HG02763 (cell line): ENCODE data around the gene CLDN18.

Source experiments
- ATAC-seq: cut with Tn5 transposase; IDR thresholded peaks from one replicate; pipeline ENCODE4 v1.9.1; 2021; ENCODE audit warnings: mild to moderate bottlenecking, moderate library complexity; ENCODE audit not compliant: unreplicated experiment

CLDN18 gene

GRCh38 chr3:138060792-138061191 lies 50.8 kb downstream of the CLDN18 start:
- ATAC-seq = no peak

GRCh38 chr3:138062037-138062436 lies 52.1 kb downstream of the CLDN18 start:
- no peak for ATAC-seq

DNA sequence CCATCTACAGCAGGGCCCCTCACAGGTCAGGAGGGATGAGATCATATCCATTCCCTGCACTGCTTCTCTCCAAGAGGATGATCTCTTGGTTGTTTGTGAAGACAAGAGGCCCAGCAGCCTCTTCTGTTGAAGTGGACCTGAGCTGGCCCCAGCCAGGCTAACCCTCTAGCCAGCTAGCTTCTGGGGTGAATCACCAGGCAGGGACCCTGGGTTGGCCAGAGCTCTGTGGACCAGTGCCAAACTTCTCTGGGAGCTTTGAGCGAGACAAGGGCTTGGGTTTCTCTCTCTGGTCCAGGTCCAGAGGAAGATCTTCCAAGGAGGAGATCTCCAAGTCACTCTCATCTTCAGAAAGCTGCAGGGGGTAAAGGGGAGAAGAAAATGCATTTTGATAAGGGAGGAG lies 52.7 kb downstream of the CLDN18 start:
- ATAC-seq = no peak

- ATAC-seq = no peak
These were observed 53.5 kb downstream of the CLDN18 start for GRCh38 chr3:138063416-138063815.

GRCh38 chr3:138065949-138066348 lies 56.0 kb downstream of the CLDN18 start:
- no peak for ATAC-seq

- peak; percentile 84 for ATAC-seq
These were observed 56.4 kb downstream of the CLDN18 start for GRCh38 chr3:138066383-138066782.

GRCh38 chr3:138066972-138067371 lies 57.0 kb downstream of the CLDN18 start:
- no peak for ATAC-seq

DNA sequence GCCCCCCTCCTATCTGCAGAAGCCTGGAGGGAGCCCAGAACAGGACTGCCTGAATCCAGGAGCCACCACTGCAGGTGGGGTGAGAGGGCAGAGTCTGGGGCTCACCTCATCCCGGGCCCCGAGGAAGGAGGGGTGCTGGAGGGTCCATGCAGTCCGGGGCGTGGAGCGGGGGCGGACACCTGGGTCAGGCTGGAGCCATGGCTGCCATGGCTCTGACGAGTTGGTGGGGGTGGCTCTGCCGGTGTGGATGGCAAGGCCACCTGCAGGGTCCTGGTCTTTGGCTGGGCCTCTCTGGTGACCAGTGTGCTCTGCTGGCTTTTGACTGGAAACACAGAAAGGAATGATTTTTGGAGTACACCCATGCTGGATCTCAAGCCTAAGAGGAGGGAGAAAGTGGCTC lies 58.1 kb downstream of the CLDN18 start:
- no peak for ATAC-seq

GRCh38 chr3:138068579-138069174 lies 58.7 kb downstream of the CLDN18 start:
- peak; percentile 56 for ATAC-seq

- ATAC-seq = no peak
These were observed 60.0 kb downstream of the CLDN18 start for GRCh38 chr3:138070006-138070405.

- ATAC-seq = no peak
These were observed 62.8 kb downstream of the CLDN18 start for GRCh38 chr3:138072796-138073195.

GRCh38 chr3:138078096-138078495 lies 68.1 kb downstream of the CLDN18 start:
- no peak for ATAC-seq

DNA sequence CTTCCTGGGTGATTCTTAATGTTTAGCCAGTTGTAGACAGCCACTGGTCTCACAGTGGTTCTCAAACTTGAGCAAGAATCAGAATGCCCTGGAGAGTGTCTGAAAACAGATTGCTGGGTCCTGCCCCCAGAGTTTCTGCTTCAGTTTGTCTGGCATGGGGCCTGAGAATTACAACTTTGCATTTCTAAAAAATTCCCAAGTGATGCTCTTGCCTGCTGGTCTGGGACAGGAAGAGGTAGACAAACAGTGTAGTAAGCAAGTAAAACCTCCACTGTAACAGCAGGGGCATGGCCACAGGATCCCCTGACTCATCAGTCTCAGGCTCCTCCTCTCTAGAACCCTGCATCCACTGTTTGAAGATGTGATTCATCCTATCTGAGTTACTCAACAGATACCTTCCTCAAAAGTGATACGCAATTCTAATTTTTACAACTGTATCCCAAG lies 69.0 kb downstream of the CLDN18 start:
- ATAC-seq = no peak

GRCh38 chr3:138079901-138080300 lies 69.9 kb downstream of the CLDN18 start:
- no peak for ATAC-seq

DNA sequence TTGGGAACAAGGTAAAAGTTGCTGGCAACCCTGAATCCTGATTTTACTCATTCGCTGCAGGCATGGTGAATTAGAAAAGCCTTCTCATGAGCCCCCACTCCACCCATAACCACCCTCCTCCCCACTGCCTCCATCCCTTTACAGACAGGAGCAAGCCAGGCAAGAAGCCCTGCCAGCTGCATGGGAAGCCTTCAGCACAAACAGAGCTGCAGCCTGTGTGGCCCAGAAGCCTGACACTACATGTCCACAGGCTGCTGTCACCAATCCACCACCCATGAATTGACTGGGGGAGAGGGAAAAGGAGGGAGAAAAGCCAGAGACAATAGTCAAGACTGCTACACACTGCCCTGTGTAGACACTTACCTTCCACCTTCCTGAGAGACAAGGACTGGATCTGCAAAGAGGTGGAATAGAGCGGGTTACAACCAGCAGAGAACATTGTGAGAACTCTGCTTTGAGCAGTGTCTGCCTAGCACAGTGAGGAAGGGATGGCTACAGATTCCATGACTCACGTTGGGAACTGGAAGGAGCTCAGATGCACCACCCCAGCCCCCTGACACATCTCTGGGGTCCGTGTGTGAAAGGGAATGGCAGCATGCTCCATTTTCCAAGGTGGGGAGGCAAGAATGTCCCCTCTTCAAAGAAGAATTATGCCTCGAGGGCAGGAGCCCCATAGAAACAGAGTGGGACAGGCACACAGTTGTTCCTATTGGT lies 71.6 kb downstream of the CLDN18 start:
- no peak for ATAC-seq

DNA sequence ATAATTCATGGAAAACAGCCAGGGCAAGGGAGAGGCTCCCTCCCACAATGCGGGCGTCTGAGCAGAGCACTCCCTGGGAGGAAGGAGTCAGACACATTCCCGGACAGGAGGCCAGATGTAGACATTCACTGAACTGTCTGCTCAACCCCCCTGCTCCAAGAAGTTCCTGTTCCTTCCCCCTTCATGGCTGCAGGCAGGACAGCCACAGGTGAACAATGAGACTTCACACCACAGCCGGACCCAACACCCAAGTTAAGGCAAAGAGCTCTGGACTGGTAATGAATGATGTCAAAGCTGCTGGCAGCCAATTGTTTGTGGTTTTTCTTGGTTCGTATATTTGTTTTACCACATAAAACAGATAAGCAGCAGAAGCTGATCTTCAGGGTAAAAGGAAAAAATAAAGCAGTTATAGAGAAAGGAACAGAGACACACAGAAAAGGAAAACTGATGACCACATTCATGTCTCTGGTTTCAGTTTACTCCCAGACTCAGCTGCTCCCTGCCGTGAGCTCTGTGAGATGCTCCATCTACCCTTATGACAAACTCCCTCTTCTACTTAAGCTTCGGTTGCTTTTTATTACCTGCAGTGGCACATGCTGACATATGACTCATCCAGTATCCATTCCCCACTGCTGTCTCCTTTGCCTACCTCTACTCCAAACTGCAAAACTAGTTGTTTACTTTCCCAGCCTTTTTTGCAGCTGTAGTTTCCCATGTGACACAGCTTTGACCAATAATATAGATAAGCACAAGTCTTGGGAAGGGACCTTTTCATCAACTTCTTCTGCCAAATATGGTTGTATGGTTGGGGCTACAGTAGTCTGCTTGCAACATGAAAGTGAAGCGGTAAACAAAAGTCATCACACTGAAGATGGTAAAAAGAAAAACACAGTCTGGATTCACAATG lies 72.4 kb downstream of the CLDN18 start:
- ATAC-seq = no peak

GRCh38 chr3:138082992-138083386 lies 73.0 kb downstream of the CLDN18 start:
- no peak for ATAC-seq
